Loucy (cell line): ENCODE data around the gene SBK2.

Experiments used
- CTCF ChIP-seq: fragments of 200-600 bp; sonication (generic); conservative IDR thresholded peaks from 2 replicates; pipeline ENCODE4 v1.5.1; 2014; ENCODE audit warnings: mild to moderate bottlenecking, antibody characterized with exemption, low read length
- EZH2phosphoT487 ChIP-seq: fragments of 200-600 bp; IDR thresholded peaks from 2 replicates; pipeline ENCODE4 v1.6.1; 2018; ENCODE audit warnings: antibody characterized with exemption, mild to moderate bottlenecking, moderate library complexity, borderline replicate concordance

- TF ChIP-seq CTCF (no peak), EZH2phosphoT487 (no peak)
Observed at GRCh38 chr19:55493645-55494171, 43.2 kb downstream of the SBK2 start.
